ENCODE data around the gene DISC1.
"Not testable (repeated sequence)": the region's sequence is repeated elsewhere in the genome, so short reads cannot be mapped to it uniquely, and the experiment has no call there.

DISC1 gene

DNA sequence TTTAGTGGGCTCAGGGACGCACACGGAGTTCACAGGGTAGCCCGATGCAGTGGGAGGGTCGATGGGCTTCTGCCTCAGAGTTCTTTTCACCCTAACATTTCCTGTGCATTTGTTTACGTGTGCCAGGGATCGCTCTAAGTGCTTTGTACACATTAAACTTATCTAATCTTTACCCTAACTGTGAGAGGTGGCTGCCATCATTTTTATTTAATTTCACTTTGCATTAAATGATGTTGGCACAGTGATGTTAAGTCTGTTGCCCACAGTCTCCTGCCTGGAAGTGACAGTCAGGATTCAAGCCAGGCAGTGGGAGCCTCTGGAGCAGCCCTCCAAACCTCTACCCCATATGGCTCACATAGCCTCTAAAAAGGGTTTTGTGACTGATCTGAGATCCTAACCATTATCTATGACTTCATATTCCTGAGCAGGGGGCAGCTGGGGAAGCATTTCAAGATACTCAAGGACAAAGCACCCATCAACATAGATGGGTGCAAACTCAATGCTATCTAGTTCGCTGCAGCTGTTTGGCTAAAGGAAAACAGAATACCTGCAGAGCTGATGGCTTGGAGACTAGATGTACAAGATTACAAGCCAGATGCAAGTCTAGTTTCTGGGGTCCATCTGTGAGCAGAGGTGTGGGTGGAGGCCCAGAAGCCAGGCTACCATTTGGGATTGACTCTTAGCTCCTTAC is 303.8 kb downstream of the DISC1 start:
- no peak for DNase-seq (ENCODE audit: low read depth, low spot score)

DNA sequence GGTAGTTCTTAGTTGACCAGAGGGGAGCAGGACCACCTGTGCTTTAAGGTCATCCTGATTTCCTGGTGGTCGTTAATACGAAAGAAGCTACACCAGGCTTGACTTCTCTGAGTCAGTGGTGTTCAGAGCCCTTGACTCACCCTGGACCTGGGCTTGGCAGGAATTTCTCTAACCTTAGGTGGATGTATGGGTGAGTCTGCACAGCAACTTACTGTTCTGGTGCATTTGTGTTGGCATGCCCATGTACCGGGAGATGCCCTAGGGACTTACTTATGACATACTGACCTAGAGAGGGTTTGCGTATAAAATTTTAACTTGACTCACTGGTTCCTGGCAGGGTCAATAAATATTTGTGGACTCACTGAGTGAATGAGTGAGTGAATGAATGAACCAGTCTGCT is 304.6 kb downstream of the DISC1 start:
- no peak for DNase-seq (ENCODE audit: low read depth, low spot score)

DNA sequence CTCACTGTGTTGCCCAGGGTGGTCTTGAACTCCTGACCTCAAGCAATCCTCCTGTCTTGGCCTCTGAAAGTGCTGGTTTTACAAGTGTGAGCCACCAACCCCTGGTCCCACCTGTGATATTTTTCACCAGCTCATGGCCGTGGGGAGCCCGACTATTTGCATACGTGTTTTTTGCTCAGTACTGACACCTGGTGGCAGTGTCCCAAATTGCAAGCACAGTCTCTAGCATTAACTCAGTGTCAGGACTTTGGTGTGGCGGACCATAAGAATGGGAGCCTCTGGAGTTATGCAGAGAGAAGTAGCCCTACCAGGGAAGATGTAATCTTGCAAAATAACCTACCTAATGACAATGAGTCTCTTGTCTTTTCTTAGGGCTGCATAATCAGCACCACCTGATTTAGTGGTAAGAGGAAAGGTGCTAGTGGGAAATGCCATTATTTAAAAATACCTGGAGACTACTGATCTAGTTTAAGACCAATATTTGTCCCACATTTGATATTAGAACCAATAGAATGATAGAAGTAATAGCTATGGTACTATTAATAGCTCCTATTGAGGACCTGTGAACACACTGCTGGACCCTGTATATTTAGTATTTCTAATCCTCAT is 305.4 kb downstream of the DISC1 start:
- no peak for DNase-seq (ENCODE audit: low read depth, low spot score)

DNA sequence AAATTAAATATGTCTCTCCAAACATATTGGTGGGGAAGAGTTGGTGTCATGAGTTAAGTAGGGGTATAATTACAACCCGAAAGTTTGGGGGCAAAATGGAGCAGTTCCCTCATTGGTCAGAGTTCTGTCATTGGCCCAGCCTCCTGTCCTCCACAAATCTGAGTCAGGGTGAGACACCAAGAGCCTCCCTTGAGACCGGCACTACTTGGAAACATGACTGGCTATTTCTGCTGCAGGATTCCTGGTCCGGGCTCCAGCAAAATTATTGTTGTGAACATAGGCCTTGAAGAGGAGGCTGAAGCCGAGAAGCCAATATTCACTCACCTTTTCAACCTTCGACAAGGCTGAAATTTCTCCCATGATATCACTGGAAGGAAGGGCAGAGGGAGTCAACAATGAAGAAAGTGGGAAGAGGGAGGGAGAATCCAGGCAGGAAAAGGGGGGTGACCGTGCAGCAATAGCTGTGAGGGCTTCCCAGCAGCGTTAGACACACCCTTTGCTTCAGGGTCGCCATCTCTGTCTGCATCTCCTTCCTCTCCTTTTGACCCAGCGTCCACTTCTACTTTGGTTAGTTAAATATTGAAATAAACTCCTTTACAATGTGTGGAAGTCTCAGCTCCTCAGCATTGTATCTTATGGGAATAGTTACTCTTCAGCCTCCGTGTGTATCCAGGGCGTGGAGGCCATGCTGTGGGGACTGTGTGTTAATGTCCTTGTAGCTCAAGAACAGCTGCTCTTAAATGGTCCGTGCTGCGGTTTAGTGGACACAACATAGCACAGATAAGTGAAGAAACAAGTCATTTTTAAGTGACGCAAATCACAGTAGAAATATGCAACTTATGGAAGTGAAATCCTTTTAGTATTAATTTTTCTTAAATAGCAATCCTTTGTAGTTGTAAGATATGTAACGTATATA is 307.4 kb downstream of the DISC1 start:
- no peak for DNase-seq (ENCODE audit: low read depth, low spot score)

DNA sequence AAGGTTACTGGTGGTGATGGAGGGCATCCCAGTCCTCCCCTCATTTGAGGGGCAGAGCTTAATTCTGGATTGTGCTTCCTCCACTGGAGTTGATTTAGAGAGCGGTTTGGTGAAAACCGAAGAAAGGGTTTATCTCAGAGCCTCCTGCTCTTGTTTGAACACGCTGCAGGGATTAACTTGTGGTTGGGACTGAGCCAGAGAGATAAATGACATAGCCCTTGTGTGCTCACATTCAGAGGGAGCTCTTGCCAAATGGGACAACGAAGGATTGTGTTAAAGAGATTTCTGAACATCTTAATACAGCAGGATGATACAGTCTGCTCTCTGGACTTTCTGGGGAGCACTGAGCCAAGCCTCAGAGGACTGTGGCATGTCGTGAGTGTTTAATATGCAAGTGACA is 308.2 kb downstream of the DISC1 start:
- DNase-seq (ENCODE audit: low read depth, low spot score), result no peak

DNA sequence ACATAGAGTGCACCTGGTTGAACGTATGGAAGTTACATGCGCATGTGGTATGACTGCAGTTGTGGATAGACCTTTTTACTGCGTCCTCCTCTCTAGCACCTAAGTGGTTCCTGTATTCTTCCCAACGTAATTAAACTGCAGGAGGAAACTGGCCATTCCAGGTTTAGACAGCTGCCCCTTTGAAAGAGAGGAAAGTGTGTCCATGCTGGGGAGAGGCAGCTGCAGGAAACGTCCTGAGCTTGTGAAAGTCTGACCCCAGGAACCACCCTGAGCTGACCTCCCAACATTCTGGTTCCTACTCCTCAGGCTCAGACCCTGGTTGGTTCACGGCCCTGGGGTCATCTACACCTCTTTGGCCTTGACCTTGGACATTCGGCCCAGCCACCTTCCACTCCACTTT is 309.3 kb downstream of the DISC1 start:
- no peak for DNase-seq (ENCODE audit: low read depth, low spot score)

DNA sequence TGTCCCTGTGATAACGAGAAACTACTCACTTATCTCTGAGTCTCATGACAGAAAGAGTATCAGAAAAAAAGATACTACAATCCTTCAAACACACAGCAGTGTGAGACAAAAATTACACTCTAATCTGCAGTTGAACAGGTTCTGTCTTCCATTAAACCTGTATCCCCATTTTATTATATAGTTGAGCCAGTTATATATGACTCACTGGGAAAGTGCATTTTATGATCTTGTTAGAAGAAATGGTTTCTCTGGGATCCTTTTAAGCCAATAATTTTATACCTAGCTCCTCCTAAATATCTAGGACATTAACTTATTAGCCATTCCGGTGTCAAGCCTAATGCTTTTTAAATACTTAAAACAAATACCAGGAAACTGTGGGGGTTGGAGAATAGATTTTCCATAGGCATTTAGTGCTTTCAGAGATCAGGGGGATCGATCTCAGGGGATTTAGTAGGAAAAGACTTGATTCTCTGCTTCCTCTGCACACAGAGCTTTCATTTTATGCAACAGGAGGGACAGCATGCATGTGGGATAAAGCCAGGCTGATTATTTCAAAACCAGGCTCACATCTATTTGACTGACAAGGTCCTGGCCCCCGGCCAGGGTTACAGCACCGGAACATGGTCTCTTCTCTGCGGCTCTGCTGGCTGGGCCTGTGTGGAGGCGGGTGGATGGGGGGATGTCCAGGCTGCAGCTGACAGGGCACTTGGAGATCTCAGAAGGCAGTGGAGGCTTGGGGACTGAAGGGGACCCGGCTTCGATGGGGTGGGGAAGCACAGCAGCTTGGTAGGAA is 310.6 kb downstream of the DISC1 start:
- no peak for DNase-seq (ENCODE audit: low read depth, low spot score)

DNA sequence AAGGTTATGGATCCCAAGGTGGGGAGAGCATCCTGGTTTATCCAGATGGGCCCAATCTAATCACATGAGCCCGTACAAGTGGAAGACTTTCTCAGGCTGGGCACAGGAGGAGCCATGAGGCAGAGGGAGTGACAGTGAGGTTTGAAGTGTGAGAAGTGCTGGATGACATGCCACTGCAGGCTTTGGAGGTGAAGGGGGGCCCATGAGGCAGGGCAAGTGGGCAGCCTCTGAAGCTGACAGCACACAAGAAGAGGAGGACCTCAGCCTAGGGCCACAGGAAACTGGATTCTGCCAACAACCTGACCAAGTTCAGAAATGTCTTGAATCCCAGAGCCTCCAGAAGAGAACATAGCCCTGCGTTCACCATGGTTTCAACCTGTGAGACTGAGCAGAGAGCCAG is 311.6 kb downstream of the DISC1 start:
- DNase-seq (ENCODE audit: low read depth, low spot score), result no peak

DNA sequence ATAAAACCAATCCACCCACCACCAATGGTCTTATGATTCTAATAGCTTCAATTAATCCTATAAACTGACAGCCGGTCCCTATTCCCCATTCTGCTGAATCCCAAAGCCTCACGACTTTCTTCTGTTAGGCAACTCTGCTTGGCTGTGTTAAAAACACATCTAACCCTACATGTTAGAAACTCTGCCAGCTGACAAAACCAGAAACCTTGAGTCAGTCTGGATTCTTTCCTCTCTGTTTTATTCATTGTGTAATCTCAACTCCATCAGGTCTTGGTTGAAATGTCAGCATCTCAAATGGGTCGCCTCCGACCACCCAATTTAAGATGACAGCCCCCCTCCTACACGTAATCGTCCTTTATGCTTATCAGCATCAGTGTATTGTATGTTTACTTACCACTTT is 312.1 kb downstream of the DISC1 start:
- DNase-seq (ENCODE audit: low read depth, low spot score), result no peak

DNA sequence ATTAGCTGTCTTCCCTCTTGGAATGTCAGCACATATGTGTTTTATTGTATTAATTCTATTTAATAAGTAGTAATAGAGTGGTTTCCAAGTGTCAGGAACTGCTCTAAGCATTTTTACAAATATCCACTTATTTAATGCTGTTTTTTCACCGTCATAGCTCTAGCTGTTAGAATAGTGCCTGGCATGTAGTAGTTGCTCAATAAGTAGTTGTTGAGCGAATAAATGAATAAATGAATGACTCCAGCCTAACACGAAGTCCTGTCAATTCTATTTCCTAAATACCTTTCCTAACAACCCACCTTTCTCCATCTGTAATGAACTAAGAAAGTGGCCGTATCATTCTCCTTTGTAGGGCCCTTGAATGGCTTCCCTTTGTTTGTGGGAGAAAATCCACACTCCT is 312.5 kb downstream of the DISC1 start:
- DNase-seq (ENCODE audit: low read depth, low spot score), result no peak

DNA sequence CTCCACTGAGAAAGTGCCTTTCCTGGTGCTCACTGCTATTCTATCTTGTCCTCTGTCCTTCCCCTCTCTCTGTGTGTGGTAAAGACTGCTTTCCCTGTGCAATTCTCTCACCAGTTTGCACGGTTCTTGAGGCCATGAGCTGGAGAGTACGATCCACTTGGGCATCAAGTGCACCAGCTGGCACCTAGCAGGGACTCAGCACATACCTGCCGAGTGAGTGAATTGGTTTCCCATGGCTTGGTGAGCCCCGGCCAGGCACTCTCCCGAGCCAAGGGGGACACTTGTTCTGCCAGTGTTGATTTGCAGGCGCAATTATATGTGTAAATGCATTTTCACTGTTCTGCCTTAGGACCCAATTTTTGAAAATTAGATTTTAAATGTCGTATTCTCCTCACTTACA is 313.5 kb downstream of the DISC1 start:
- DNase-seq (ENCODE audit: low read depth, low spot score), result no peak

DNA sequence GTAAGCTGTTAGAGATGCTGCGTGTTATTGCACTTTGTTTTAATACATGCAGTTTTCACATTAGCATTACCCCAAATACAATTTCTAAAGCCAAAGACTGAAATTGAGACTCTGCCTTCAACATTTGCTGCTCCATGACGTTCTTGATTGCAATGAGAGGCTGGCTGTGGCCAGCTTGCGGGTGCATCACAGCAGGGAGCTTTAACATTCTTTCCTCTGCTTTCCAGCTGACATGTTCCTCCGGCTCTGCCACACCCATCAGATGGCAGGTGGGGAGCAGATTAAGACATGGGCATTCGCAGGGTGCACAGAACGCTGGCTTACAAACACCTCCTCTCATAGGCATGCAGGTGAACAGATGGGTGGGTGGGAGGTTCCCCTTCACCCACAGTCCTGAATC is 314.1 kb downstream of the DISC1 start:
- no peak for DNase-seq (ENCODE audit: low read depth, low spot score)

DNA sequence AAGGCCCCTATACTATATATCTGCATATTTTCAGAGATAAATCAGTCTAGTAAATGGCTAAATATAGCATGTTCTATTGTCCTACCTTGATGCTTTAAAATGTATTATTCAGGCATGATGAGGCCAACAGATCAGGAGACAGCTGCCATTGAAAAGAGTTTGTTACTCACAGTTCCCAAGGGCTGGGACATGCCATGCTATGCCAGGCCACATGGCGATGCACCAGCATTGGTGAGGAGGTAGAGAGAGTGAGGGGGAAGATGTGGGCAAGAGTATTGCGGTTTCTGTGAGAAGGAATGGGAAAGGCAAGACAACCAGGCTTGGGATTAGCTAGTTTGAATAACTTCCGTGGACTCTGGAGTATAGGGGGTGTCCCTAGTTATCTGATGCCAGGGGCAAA is 316.5 kb downstream of the DISC1 start:
- DNase-seq (ENCODE audit: low read depth, low spot score), result no peak

DNA sequence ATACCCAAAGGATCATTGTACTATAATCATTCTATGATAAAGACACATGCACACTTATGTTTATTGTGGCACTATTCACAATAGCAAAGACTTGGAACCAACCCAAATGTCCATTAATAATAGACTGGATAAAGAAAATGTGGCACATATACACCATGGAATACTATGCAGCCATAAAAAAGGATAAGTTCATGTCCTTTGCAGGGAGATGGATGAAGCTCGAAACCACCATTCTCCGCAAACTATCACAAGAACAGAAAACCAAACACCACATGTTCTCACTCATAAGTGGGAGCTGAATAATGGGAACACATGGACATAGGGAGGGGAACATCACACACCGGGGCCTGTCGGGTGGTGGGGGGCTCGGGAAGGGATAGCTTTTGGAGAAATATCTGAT is 321.5 kb downstream of the DISC1 start:
- not testable (repeated sequence) for DNase-seq (ENCODE audit: low read depth, low spot score)

DNA sequence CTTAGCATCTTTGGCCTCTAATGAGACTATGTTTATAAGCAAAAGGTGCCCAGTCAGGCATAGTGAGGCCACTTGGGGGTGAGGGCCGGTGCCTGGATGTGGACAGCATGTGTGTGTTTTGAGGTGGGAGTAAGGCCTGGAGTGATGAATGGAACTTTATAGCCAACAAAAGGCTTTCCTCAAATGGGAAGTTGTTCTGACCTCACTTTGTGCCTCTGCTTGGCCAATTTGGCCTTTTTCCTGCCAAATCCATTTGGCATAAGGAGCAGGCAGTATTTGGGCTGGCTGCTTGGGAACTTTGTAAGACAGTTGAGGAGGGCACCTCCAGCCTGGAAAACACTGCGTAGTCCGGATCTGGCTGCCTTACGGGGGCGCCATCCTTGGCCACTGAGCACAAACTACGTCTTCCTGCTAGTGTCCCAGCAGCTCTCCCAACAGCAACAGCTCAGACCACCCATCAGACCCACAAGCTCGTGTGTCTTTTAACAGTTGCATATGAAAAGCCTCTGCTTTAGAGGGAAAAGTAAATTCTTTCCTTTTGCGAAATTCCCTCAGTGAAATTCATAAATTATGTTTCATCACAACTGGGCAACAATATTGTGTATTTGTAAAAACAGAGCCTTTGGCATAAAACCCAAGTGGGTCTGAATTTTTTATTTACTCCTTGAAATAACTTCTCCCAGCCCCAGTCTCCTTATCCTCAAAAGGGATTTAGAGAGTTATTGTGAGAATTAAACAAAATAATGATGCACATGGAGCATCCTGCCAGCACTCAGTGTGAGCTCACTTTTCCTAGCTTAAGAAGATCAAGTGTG is 322.9 kb downstream of the DISC1 start:
- no peak for DNase-seq (ENCODE audit: low read depth, low spot score)

DNA sequence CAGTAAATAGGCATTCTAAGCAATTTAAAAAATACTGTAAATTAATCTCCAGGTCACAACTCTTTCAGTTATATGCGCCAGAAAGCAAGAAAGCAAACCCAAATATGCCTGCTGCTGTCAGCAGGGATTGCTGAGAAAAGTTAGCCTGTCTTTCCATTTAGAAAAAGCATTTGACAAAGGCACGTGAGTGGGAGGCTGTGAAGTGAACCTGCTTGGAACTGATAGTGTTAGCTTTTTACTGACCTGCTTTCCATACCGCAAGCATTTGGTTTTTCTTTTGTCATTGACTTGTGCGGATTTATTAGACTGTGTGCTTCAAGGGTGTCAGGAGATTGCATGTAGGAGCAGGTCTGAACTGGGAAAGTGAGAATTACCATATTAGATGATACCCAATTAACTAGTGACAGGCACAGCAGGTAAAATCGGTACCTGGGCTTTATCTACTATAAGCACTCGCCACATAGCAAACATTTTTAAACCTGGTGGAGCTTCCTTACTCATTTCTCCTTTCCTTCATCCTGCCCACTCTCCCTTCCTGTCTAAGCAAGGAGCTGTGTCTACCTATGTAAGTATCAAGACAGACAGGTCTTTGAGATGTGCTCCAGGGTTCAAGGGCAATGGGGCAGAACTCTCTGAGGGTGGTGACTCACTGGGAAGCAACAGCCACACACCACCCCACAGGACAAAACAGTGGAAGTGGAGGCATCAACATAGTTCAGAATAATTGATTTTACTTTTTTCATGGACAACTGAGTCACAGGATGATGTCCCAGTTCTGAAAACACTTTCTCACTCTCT is 323.9 kb downstream of the DISC1 start:
- DNase-seq (ENCODE audit: low read depth, low spot score), result no peak

DNA sequence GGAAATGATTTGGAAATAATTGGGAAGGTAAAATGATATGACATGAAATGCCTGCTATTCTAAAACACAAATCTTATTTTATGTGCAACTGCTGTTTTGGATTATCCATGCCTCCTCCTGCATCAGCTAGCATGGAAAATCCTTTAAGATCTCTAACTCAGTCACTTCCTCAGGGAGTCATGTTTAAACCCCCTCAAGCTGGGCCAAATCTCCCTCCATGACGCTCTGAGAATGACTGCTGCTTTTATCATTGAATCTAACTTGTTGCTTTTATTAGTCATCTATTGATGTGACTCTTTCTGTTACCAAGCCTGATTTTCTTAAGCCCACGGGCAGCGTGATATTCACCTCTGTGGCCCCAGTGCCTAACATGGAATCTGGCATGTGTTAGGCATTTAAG is 324.8 kb downstream of the DISC1 start:
- peak; percentile 15 for DNase-seq (ENCODE audit: low read depth, low spot score)

DNA sequence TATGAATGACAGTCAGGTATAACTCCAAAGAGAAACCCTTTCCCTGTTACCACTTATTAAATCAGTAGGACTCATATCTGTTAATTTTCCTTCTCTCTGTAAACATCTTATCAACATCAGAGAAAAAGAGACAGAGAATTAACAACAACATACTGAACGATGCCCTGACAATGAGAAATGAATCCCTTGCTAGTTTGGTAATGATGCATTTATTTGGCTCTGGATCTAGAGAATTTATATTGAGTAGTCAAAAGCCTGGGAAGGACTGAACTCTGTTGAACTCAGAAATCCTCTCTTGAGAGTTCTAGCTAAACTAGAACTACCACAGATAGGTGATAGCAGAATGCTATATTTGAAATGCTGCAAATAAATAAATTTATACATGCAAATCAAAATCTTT is 325.6 kb downstream of the DISC1 start:
- DNase-seq (ENCODE audit: low read depth, low spot score), result no peak

DNA sequence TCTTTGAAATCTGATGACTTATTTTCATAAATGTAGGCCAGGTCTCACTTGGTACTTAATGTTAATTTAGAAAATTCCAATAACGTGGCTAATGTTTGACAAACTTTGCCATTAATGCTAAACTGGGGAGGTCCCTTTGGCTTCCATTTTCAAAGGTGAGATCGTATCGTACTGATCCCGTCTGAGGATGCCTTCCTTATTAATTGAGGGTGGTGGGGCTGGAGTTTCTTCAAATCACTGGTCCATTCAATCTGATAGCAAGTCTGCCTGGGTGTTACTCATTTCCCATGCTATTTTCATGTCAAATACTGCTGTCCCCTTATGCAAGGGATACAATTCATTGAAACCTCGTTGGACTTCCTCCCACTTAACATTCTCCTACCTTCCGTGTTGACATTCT is 327.1 kb downstream of the DISC1 start:
- no peak for DNase-seq (ENCODE audit: low read depth, low spot score)

DNA sequence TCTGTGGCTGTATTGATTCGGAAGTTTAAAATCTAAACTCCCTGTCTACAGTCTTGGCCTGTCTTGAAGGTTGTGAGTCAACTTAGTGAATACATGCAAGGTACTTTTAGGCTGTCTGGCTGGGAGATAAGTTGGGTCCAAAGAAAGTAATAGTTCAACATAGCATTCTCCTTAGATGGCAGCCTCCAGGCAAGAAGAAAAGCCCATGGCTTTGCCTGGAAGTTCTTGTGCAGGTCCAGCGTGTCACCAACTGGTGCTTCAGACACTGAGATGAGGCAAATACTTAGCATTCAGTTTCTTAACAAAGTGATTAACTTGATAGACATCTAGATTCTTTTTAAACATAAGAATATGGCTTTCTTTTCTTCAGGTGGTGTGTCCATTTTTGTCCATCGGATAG is 328.2 kb downstream of the DISC1 start:
- DNase-seq (ENCODE audit: low read depth, low spot score), result no peak

Data from brain pericyte (primary cell).